ENCODE results near the gene ITGB5.
A peak's percentile ranks its signal among the peaks of the same experiment; 100 is the strongest.

The ITGB5 gene

GRCh38 chr3:124814620-124815421 lies 72.3 kb downstream of the ITGB5 start:
- Histone ChIP-seq H3K27me3 (ENCODE audit: insufficient read depth, poor library complexity, severe bottlenecking) (no peaks in the 10 kb centered on the region), H3K4me3 (ENCODE audit: severe bottlenecking) (no peak overlapping the region), H3K9me3 (ENCODE audit: severe bottlenecking) (no peaks in the 10 kb centered on the region), H3K36me3 (ENCODE audit: low read depth) (0 out of 2 replicates have a peak, but pooled peaks cover 4% of the 10 kb centered on the region), H3K27ac (ENCODE audit: poor library complexity, severe bottlenecking) (no peak overlapping the region), H3K4me1 (ENCODE audit: insufficient read depth, poor library complexity, severe bottlenecking) (peaks cover 9% of the 10 kb centered on the region)
- no peak for DNase-seq (ENCODE audit: low spot score)
- TF ChIP-seq CTCF (IDR thresholded peaks at IDR 0.05; ENCODE audit: poor library complexity, severe bottlenecking), result no peak
- peak; percentile 30; the same call in 1 of the 3 replicates for ATAC-seq (ENCODE audit: low read depth)

GRCh38 chr3:124813541-124813940 lies 73.6 kb downstream of the ITGB5 start:
- Histone ChIP-seq H3K27me3 (ENCODE audit: insufficient read depth, poor library complexity, severe bottlenecking) (no peaks in the 10 kb centered on the region), H3K36me3 (ENCODE audit: low read depth) (0 out of 2 replicates have a peak, but pooled peaks cover 4% of the 10 kb centered on the region), H3K27ac (ENCODE audit: poor library complexity, severe bottlenecking) (no peak overlapping the region), H3K4me3 (ENCODE audit: severe bottlenecking) (no peak overlapping the region), H3K4me1 (ENCODE audit: insufficient read depth, poor library complexity, severe bottlenecking) (peaks cover 9% of the 10 kb centered on the region), H3K9me3 (ENCODE audit: severe bottlenecking) (no peaks in the 10 kb centered on the region)
- no peak for TF ChIP-seq CTCF (IDR thresholded peaks at IDR 0.05; ENCODE audit: poor library complexity, severe bottlenecking)
- ATAC-seq (ENCODE audit: low read depth) (no peak), DNase-seq (ENCODE audit: low spot score) (no peak)

GRCh38 chr3:124812291-124813265 lies 74.6 kb downstream of the ITGB5 start:
- peak; percentile 48; the same call in 2 of the 3 replicates for ATAC-seq (ENCODE audit: low read depth)
- no peak overlapping the region for H3K4me3 ChIP-seq (ENCODE audit: severe bottlenecking)
- H3K4me1 ChIP-seq (ENCODE audit: insufficient read depth, poor library complexity, severe bottlenecking), result peaks cover 13% of the 10 kb centered on the region
- no peak for TF ChIP-seq CTCF (IDR thresholded peaks at IDR 0.05; ENCODE audit: poor library complexity, severe bottlenecking)
- peaks cover 4% of the 10 kb centered on the region; the same call in 1 of the 2 replicates for H3K36me3 ChIP-seq (ENCODE audit: low read depth)
- H3K9me3 ChIP-seq (ENCODE audit: severe bottlenecking), result no peaks in the 10 kb centered on the region
- H3K27ac ChIP-seq (ENCODE audit: poor library complexity, severe bottlenecking), result no peak overlapping the region
- DNase-seq (ENCODE audit: low spot score), result no peak
- no peaks in the 10 kb centered on the region for H3K27me3 ChIP-seq (ENCODE audit: insufficient read depth, poor library complexity, severe bottlenecking)

- peaks cover 13% of the 10 kb centered on the region for H3K4me1 ChIP-seq (ENCODE audit: insufficient read depth, poor library complexity, severe bottlenecking)
- H3K9me3 ChIP-seq (ENCODE audit: severe bottlenecking), result no peaks in the 10 kb centered on the region
- TF ChIP-seq CTCF (IDR thresholded peaks at IDR 0.05; ENCODE audit: poor library complexity, severe bottlenecking), result no peak
- no peak overlapping the region for H3K4me3 ChIP-seq (ENCODE audit: severe bottlenecking)
- no peak for DNase-seq (ENCODE audit: low spot score)
- no peak overlapping the region for H3K27ac ChIP-seq (ENCODE audit: poor library complexity, severe bottlenecking)
- H3K36me3 ChIP-seq (ENCODE audit: low read depth), result peaks cover 4% of the 10 kb centered on the region; the same call in 1 of the 2 replicates
- H3K27me3 ChIP-seq (ENCODE audit: insufficient read depth, poor library complexity, severe bottlenecking), result no peaks in the 10 kb centered on the region
- ATAC-seq (ENCODE audit: low read depth), result no peak
These were observed 75.7 kb downstream of the ITGB5 start for GRCh38 chr3:124811436-124811835.
